ENCODE measurements around the gene RXFP2.

Gene RXFP2

DNA sequence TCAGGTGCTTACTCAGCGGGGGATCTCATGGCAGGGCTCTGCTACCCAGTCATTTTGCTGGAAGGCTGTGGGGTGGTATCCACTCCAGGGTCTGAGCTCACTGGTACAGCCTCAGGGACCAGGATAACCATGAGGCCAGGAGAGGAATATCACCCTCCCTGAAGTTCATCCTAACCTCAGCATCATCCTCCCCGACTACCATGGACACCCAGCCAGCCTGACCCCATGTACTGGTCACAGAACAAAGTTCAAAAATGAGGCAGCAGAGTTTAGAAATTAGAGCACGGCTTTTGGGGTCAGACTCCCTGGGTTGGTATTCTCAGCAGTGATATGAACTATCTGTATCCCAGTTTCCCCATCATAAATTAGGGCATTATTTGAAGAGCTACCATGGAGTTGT, 35.5 kb upstream of the RXFP2 start:
- no peak for TF ChIP-seq SNAI2 (CRISPR knock-in tag; IDR thresholded peaks at IDR 0.05)
- TF ChIP-seq, protein P1, sequence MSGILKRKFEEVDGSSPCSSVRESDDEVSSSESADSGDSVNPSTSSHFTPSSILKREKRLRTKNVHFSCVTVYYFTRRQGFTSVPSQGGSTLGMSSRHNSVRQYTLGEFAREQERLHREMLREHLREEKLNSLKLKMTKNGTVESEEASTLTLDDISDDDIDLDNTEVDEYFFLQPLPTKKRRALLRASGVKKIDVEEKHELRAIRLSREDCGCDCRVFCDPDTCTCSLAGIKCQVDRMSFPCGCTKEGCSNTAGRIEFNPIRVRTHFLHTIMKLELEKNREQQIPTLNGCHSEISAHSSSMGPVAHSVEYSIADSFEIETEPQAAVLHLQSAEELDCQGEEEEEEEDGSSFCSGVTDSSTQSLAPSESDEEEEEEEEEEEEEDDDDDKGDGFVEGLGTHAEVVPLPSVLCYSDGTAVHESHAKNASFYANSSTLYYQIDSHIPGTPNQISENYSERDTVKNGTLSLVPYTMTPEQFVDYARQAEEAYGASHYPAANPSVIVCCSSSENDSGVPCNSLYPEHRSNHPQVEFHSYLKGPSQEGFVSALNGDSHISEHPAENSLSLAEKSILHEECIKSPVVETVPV (CRISPR knock-in tag; IDR thresholded peaks at IDR 0.05) = no peak
- no peak for TF ChIP-seq ZNF70 (CRISPR knock-in tag; IDR thresholded peaks at IDR 0.05)
- no peak for TF ChIP-seq TCF4 (CRISPR knock-in tag; IDR thresholded peaks at IDR 0.05; ENCODE audit: borderline replicate concordance)
- TF ChIP-seq ISL1 (CRISPR knock-in tag; IDR thresholded peaks at IDR 0.05) = no peak
- TF ChIP-seq RARB (CRISPR knock-in tag; IDR thresholded peaks at IDR 0.05) = no peak
- TF ChIP-seq TOX (CRISPR knock-in tag; IDR thresholded peaks at IDR 0.05; ENCODE audit: borderline replicate concordance) = no peak
- ATAC-seq = no peak

DNA sequence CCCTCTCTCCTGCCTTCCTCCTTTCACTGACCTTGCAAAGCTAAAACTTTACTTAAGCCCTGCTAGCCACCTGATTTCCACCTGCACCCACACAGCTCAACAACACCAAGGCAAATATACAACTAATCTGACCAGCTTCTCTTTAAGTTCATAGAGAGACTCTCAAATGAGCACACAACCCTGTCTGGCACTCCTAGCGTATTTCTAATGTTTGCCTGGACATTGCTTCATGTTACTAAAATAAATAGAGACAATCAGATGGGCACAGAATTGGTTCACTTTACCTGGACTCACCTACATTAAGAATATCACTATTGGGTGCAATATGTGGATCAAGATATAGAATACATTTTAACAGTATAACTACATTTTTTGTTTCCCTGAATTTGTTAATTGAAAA, 33.2 kb upstream of the RXFP2 start:
- TF ChIP-seq ISL1 (CRISPR knock-in tag; IDR thresholded peaks at IDR 0.05) (no peak), SNAI2 (CRISPR knock-in tag; IDR thresholded peaks at IDR 0.05) (no peak), BACH2 (CRISPR knock-in tag; IDR thresholded peaks at IDR 0.05; ENCODE audit: borderline replicate concordance) (no peak), RARB (CRISPR knock-in tag; IDR thresholded peaks at IDR 0.05) (no peak), CSDC2 (CRISPR knock-in tag; IDR thresholded peaks at IDR 0.05) (no peak), OSR1 (CRISPR knock-in tag; IDR thresholded peaks at IDR 0.05) (no peak), ZFP30 (CRISPR knock-in tag; IDR thresholded peaks at IDR 0.05) (no peak), ZNF70 (CRISPR knock-in tag; IDR thresholded peaks at IDR 0.05) (no peak), TCF4 (CRISPR knock-in tag; IDR thresholded peaks at IDR 0.05; ENCODE audit: borderline replicate concordance) (no peak)
- TF ChIP-seq, protein P2, sequence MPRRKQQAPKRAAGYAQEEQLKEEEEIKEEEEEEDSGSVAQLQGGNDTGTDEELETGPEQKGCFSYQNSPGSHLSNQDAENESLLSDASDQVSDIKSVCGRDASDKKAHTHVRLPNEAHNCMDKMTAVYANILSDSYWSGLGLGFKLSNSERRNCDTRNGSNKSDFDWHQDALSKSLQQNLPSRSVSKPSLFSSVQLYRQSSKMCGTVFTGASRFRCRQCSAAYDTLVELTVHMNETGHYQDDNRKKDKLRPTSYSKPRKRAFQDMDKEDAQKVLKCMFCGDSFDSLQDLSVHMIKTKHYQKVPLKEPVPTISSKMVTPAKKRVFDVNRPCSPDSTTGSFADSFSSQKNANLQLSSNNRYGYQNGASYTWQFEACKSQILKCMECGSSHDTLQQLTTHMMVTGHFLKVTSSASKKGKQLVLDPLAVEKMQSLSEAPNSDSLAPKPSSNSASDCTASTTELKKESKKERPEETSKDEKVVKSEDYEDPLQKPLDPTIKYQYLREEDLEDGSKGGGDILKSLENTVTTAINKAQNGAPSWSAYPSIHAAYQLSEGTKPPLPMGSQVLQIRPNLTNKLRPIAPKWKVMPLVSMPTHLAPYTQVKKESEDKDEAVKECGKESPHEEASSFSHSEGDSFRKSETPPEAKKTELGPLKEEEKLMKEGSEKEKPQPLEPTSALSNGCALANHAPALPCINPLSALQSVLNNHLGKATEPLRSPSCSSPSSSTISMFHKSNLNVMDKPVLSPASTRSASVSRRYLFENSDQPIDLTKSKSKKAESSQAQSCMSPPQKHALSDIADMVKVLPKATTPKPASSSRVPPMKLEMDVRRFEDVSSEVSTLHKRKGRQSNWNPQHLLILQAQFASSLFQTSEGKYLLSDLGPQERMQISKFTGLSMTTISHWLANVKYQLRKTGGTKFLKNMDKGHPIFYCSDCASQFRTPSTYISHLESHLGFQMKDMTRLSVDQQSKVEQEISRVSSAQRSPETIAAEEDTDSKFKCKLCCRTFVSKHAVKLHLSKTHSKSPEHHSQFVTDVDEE (CRISPR knock-in tag; IDR thresholded peaks at IDR 0.05) = no peak
- TF ChIP-seq, protein P3, sequence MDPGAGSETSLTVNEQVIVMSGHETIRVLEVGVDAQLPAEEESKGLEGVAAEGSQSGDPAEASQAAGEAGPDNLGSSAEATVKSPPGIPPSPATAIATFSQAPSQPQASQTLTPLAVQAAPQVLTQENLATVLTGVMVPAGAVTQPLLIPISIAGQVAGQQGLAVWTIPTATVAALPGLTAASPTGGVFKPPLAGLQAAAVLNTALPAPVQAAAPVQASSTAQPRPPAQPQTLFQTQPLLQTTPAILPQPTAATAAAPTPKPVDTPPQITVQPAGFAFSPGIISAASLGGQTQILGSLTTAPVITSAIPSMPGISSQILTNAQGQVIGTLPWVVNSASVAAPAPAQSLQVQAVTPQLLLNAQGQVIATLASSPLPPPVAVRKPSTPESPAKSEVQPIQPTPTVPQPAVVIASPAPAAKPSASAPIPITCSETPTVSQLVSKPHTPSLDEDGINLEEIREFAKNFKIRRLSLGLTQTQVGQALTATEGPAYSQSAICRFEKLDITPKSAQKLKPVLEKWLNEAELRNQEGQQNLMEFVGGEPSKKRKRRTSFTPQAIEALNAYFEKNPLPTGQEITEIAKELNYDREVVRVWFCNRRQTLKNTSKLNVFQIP (CRISPR knock-in tag; IDR thresholded peaks at IDR 0.05; ENCODE audit: borderline replicate concordance, low read depth) = no peak
- ATAC-seq = no peak

DNA sequence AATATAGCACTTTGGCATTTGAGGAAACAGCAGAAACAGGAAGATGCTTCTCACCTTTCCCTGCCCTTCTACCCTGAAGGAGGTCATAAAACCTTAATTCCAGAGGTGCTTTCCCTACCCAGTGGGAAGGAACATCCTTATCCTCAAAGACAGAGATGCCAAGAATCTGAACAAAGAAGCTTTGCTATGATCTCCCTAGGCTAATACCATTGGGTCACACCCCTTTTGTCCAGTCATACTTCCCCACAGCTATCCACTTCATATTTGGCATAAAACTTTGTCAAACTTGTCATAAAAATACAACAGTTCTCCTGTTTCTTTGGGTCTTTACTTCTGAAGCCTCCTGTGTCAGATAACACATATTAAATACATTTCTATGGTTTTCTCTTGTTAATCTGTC, 21.7 kb upstream of the RXFP2 start:
- TF ChIP-seq, protein P2 (CRISPR knock-in tag; IDR thresholded peaks at IDR 0.05) = no peak
- TF ChIP-seq ZC3H10 (CRISPR knock-in tag; IDR thresholded peaks at IDR 0.05) = no peak
- no peak for TF ChIP-seq ZNF70 (CRISPR knock-in tag; IDR thresholded peaks at IDR 0.05)
- TF ChIP-seq OSR1 (CRISPR knock-in tag; IDR thresholded peaks at IDR 0.05) = no peak
- TF ChIP-seq, protein P4, sequence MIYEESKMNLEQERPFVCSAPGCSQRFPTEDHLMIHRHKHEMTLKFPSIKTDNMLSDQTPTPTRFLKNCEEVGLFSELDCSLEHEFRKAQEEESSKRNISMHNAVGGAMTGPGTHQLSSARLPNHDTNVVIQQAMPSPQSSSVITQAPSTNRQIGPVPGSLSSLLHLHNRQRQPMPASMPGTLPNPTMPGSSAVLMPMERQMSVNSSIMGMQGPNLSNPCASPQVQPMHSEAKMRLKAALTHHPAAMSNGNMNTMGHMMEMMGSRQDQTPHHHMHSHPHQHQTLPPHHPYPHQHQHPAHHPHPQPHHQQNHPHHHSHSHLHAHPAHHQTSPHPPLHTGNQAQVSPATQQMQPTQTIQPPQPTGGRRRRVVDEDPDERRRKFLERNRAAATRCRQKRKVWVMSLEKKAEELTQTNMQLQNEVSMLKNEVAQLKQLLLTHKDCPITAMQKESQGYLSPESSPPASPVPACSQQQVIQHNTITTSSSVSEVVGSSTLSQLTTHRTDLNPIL (CRISPR knock-in tag; IDR thresholded peaks at IDR 0.05; ENCODE audit: low read depth) = no peak
- TF ChIP-seq PPARA (CRISPR knock-in tag; IDR thresholded peaks at IDR 0.05; ENCODE audit: borderline replicate concordance) = no peak
- TF ChIP-seq ZNF565 (CRISPR knock-in tag; conservative IDR thresholded peaks at IDR 0.05; ENCODE audit: low read depth) = no peak
- no peak for TF ChIP-seq ZFP3 (CRISPR knock-in tag; IDR thresholded peaks at IDR 0.05)
- no peak for ATAC-seq

DNA sequence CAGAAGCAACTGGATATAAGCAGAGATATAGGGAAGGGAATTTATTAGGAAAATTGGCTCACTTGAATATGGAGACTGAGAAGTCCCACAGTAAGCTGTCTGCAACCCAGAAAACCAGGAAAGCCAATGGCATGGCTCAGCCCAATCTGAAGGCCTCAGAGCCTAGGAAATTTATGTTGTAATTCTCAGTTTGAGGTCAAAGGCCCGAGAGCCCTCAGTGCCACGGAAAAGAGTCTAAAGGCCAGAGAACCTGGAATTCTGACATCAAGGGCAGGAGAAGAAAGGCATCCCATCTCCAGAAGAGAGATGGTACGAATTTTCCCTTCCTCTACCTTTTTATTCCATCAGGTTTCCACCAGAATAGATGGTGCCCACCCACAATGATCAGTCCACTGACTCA, 20.1 kb upstream of the RXFP2 start:
- no peak for ATAC-seq
- TF ChIP-seq ZC3H10 (CRISPR knock-in tag; IDR thresholded peaks at IDR 0.05) (no peak), OSR1 (CRISPR knock-in tag; IDR thresholded peaks at IDR 0.05) (no peak), RARB (CRISPR knock-in tag; IDR thresholded peaks at IDR 0.05) (no peak), ZFP30 (CRISPR knock-in tag; IDR thresholded peaks at IDR 0.05) (no peak)
- TF ChIP-seq, protein P3 (CRISPR knock-in tag; IDR thresholded peaks at IDR 0.05; ENCODE audit: borderline replicate concordance, low read depth) = no peak
- TF ChIP-seq, protein P5, sequence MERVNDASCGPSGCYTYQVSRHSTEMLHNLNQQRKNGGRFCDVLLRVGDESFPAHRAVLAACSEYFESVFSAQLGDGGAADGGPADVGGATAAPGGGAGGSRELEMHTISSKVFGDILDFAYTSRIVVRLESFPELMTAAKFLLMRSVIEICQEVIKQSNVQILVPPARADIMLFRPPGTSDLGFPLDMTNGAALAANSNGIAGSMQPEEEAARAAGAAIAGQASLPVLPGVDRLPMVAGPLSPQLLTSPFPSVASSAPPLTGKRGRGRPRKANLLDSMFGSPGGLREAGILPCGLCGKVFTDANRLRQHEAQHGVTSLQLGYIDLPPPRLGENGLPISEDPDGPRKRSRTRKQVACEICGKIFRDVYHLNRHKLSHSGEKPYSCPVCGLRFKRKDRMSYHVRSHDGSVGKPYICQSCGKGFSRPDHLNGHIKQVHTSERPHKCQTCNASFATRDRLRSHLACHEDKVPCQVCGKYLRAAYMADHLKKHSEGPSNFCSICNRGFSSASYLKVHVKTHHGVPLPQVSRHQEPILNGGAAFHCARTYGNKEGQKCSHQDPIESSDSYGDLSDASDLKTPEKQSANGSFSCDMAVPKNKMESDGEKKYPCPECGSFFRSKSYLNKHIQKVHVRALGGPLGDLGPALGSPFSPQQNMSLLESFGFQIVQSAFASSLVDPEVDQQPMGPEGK (CRISPR knock-in tag; IDR thresholded peaks at IDR 0.05; ENCODE audit: borderline replicate concordance) = no peak

All from SK-N-SH treated with all-trans-retinoic acid at 6 μM for 48 hours (cell line).